Measurements from ENCODE around the gene RAB25. TPM values are rescaled to one million over a fixed set of nuclear protein-coding genes. Genes with fewer than 3 reads are reported as not detected.

RAB25 gene
- total RNA-seq (ENCODE audit: unreplicated experiment), result not detected
- long read RNA-seq, partial matches to known transcripts, result 0 of 1 reads
- long read RNA-seq, other reads (novel, unspliced or antisense), result 0 of 1 reads

- H3K4me1 Mint-ChIP-seq (ENCODE audit: low read depth, unreplicated experiment), result peaks cover 3% of the 10 kb centered on the region
- H3K4me3 Mint-ChIP-seq (ENCODE audit: unreplicated experiment), result no peak within 1 kb of the TSS
- no peak within 1 kb of the TSS for H3K27ac Mint-ChIP-seq (ENCODE audit: unreplicated experiment)
- no peak for TF ChIP-seq CTCF (IDR thresholded peaks at IDR 0.05; ENCODE audit: partially characterized antibody, unreplicated experiment)
- peaks cover 2% of the 10 kb centered on the region for H3K9me3 Mint-ChIP-seq (ENCODE audit: unreplicated experiment)
- H3K27me3 Mint-ChIP-seq (ENCODE audit: unreplicated experiment), result peaks cover 8% of the 10 kb centered on the region
- no peak for DNase-seq
- H3K36me3 Mint-ChIP-seq (ENCODE audit: unreplicated experiment), result no peaks in the 10 kb centered on the region
Measured at GRCh38 chr1:156060937-156061636, at the start of gene RAB25. Gene RAB25, plus strand, starts transcription at chr1:156061160. Its CDS starts 241 bp downstream, at chr1:156061401.

GRCh38 chr1:156012051-156012817, 48.7 kb upstream of the RAB25 start:
- peaks cover 4% of the 10 kb centered on the region for H3K9me3 Mint-ChIP-seq (ENCODE audit: unreplicated experiment)
- no peaks in the 10 kb centered on the region for H3K4me1 Mint-ChIP-seq (ENCODE audit: low read depth, unreplicated experiment)
- H3K4me3 Mint-ChIP-seq (ENCODE audit: unreplicated experiment), result no peak overlapping the region
- no peaks in the 10 kb centered on the region for H3K36me3 Mint-ChIP-seq (ENCODE audit: unreplicated experiment)
- peaks cover 2% of the 10 kb centered on the region for H3K27me3 Mint-ChIP-seq (ENCODE audit: unreplicated experiment)
- no peak overlapping the region for H3K27ac Mint-ChIP-seq (ENCODE audit: unreplicated experiment)
- DNase-seq, result no peak
- TF ChIP-seq CTCF (IDR thresholded peaks at IDR 0.05; ENCODE audit: partially characterized antibody, unreplicated experiment), result no peak

GRCh38 chr1:156014829-156015228, 46.1 kb upstream of the RAB25 start:
- Mint-ChIP-seq H3K4me3 (ENCODE audit: unreplicated experiment) (no peak overlapping the region), H3K27me3 (ENCODE audit: unreplicated experiment) (peaks cover 4% of the 10 kb centered on the region), H3K27ac (ENCODE audit: unreplicated experiment) (no peak overlapping the region), H3K36me3 (ENCODE audit: unreplicated experiment) (no peaks in the 10 kb centered on the region), H3K9me3 (ENCODE audit: unreplicated experiment) (peaks cover 4% of the 10 kb centered on the region), H3K4me1 (ENCODE audit: low read depth, unreplicated experiment) (peaks cover 8% of the 10 kb centered on the region)
- DNase-seq, result no peak
- no peak for TF ChIP-seq CTCF (IDR thresholded peaks at IDR 0.05; ENCODE audit: partially characterized antibody, unreplicated experiment)

- peak overlapping the region; percentile 94 for H3K27ac Mint-ChIP-seq (ENCODE audit: unreplicated experiment)
- H3K4me1 Mint-ChIP-seq (ENCODE audit: low read depth, unreplicated experiment), result peaks cover 9% of the 10 kb centered on the region
- DNase-seq, result no peak
- no peaks in the 10 kb centered on the region for H3K36me3 Mint-ChIP-seq (ENCODE audit: unreplicated experiment)
- TF ChIP-seq CTCF (IDR thresholded peaks at IDR 0.05; ENCODE audit: partially characterized antibody, unreplicated experiment), result no peak
- H3K27me3 Mint-ChIP-seq (ENCODE audit: unreplicated experiment), result peaks cover 4% of the 10 kb centered on the region
- H3K4me3 Mint-ChIP-seq (ENCODE audit: unreplicated experiment), result peak overlapping the region; percentile 98
- H3K9me3 Mint-ChIP-seq (ENCODE audit: unreplicated experiment), result no peaks in the 10 kb centered on the region
Measured at GRCh38 chr1:156019946-156020292, 41.0 kb upstream of the RAB25 start.
